ENCODE data around the gene NUDT13.
"Not testable (repeated sequence)": the region's sequence is repeated elsewhere in the genome, so short reads cannot be mapped to it uniquely, and the experiment has no call there.

The NUDT13 gene

DNA sequence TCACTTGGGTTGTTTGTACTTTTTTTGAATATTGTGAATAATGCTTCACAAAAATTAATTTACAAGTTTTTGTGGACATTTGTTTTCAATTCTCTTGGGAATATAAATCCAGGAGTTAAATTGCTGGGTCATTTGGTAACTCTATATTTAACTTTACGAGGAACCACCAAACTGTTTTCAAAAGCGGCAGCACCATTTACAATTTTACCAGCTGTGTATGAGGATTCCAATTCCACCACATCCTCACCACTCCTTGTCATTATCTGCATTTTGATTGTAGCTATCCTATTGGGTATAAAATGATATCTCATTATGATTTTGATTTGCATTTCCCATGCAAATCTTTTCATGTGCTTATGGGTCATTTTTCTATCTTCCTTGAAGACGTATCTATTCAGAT, 4.0 kb upstream of the NUDT13 start:
- DNase-seq: no peak

GRCh38 chr10:73109248-73109652, 1.0 kb upstream of the NUDT13 start:
- not testable (repeated sequence) for DNase-seq

- DNase-seq: not testable (repeated sequence)
These were observed 1.8 kb downstream of the NUDT13 start for GRCh38 chr10:73112032-73112431.

DNA sequence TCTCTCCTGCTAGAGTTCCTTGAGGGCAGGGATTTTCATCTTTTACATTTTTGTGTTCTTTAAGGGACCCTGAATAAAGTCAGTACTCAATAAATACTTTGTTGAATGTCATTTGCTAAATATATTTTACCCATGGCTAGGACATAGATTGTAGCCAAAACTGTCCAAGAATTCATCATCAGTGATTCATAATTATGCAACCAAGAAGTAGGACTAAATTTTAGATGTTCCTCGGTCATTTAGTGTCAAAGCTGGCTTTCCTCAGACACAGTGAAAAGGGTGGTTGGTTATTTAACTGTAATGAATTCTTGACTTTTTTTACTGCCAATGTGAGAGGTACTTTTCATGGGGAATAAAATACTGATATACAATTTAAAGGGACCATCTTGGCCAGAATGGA, 3.3 kb downstream of the NUDT13 start:
- DNase-seq: no peak

- no peak for DNase-seq
These were observed 5.8 kb downstream of the NUDT13 start for GRCh38 chr10:73116017-73116416.

- no peak for DNase-seq
These were observed 7.9 kb downstream of the NUDT13 start for GRCh38 chr10:73117976-73118743.

DNA sequence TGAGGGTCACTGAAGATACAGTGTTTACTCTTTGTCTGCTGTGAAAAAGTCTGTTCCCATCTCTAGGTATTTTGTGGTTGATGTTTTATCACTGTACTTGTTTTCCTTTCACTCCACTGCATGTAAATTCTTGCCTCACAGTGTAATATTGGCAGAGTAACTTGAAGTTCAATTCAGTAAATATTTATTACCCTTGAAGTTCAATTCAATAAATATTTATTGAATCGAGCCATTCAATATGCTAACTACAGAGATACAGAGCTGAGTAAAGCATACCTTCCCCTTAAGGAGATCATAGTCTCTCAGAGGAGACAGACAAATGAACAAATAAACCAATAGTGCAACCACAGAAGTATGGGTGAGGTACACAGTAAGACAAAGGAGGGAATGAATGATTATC, 9.2 kb downstream of the NUDT13 start:
- DNase-seq: no peak

DNA sequence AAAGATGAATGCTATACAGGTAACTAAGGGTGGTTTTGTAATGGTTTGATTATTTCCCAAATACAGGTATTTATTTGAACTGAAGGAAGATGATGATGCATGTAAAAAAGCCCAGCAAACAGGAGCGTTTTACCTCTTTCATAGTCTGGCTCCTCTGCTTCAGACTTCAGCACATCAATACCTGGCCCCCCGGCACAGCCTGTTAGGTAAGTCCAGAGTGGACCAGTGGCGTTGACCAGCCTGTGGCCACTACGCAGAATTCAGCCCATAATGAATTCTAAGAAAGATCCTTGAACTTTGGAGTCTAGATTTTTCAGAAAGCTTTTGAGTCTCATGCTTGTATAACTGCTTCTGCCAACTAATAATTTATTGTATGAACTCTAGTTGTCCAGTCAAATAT, 9.7 kb downstream of the NUDT13 start:
- DNase-seq: no peak

DNA sequence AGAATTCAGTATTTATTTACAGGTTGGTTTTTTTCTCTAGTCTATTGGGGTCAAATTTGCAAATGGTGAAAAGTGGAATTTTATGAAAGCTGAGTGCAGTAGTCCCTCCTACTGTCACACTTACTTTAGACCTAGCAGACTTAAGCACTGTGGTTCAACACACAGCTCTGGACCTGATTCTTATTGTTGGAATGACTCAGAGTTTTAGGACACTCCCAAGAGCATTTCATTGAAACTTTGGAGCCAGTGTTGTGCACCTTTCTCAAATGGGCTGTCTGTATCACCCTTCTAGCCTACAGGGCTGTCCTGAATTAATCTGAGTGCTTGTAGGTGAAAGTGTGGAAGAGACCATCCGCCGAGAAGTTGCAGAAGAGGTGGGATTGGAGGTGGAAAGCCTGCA, 16.1 kb downstream of the NUDT13 start:
- no peak for DNase-seq

DNA sequence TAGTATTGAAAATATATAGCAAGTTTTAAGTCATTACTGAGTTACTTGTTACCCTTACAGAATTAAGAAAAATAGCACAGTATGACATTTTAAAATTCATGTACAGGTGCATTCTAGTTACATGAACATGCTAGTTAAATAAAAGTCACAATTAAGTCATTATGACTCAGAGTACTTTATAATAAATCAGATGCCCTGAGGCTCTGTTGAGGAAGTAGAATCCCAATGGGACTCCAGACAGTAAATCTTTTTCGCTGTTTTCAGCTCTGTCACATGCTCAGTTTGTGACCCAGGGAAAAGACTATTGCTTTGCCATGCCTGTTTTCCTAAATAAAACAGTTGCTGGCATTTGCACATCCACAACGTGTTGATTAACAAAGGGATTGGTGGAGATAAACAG, 21.0 kb downstream of the NUDT13 start:
- DNase-seq: no peak

DNA sequence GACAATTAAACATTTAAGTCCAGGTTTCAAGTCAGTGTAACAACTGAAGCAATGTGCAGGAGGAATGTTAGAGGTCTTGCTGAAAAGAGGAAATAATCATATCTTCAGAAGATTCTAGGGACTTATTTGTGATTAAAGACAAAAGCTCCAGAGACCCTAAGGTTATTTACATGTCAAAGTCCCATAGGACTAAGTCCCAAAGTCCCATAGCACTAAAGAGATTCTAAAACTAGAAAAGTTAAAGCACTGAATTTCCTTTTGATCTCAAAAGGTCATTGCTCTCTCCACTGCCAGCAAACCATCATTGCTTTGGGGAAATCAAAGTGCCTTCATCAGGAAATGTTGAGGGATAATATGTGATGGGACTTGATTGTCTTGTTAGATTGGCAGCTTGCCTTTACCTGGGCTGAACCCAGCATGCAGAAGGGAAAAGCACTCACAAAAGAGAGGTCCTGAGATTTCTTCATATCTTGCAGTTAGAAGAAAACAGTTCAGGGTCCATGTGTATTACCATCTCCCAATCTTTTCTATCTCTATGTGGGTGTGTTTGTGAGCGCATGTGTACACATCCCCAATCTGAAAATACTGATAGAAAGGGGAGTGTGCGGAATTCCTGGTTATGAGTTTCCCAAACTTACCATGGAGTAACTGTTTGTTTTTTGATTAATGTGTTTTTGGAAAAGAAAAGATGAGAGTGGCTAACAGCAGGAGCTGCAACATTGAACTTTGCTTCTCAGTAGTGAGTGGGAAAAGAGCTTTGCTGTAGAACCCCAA, 21.8 kb downstream of the NUDT13 start:
- no peak for DNase-seq

GRCh38 chr10:73134727-73135126, 24.5 kb downstream of the NUDT13 start:
- no peak for DNase-seq

DNA sequence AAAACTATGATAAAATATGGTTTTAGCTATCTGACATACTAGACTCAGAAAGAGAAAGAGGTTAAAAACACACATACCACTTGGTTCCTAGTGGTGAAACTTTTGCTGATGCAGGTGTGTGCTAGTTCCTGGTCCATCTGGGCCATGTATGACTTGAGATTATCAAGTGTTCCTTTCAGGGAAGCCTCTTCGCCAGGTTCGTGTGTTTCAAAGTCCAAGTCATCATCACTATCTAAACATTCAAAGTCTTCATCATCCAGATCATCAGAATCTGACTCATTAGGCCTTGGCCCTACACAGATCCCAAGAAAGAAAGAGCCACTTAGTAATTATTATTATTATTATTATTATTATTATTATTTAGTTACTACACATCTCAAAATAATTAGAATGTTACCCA, 26.4 kb downstream of the NUDT13 start:
- DNase-seq: no peak

DNA sequence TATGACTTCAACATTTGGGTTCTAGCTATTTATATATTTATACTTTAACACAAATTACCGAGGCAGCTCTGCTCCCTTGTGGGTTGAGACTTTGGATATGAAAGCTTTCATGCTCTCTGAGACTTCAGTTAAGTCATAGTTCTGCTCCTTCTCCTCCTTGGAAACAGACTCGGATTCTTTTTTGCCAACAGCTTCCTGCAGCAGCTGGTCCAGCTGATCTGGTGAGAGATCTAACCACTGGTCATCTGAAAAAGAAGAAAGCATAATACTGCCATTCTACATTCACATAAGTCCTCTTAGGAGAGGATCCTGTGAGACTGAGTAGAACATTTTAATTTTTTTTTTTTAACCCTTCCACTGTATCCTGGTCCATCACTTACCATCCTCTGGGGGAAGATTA, 29.0 kb downstream of the NUDT13 start:
- DNase-seq: no peak

- no peak for DNase-seq
These were observed 31.3 kb downstream of the NUDT13 start for GRCh38 chr10:73141603-73142002.

GRCh38 chr10:73150633-73151413, 40.6 kb downstream of the NUDT13 start:
- DNase-seq: not testable (repeated sequence)

- DNase-seq: no peak
These were observed 41.8 kb downstream of the NUDT13 start for GRCh38 chr10:73152009-73152408.

DNA sequence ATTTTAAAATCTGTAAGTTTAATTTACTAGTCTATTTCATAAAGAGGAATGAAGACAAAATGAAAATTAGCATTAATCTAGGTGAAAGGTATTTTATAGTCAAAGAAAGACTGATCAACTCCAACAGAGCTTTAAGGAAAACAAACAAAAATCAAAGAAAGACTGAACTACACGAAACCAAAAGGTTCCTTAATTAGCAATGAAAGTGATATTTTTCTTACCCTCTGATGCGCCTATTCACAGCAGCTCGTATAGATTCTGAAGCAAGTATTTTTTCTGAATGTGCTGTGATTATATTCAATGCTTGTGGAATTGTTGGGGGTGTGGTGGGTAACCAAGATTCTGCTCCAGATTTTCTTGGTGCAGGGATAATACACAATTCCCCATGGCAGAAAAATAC, 45.8 kb downstream of the NUDT13 start:
- DNase-seq: no peak

- peak; percentile 37 to 39 for DNase-seq
These were observed 48.9 kb downstream of the NUDT13 start for GRCh38 chr10:73159038-73159648.

GRCh38 chr10:73161079-73161478, 50.8 kb downstream of the NUDT13 start:
- no peak for DNase-seq

GRCh38 chr10:73161662-73162061, 51.4 kb downstream of the NUDT13 start:
- DNase-seq: no peak

- DNase-seq: no peak
These were observed 52.8 kb downstream of the NUDT13 start for GRCh38 chr10:73163096-73163495.

DNA sequence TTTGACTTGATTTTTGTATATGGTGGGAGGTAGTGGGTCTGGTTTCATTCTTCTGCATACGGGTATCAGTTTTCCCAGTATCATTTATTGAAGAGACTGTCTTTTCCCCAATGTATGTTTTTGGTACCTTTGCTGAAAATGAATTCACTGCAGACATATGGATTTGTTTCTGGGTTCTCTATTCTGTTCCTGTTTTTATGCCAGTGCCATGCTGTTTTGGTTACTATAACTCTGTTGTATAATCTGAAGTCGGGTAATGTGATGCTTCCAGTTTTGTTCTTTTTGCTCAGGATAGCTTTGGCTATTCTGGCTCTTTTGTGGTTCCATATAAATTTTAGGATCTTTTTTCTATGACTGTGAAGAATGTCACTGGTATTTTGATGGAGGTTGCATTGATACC, 56.7 kb downstream of the NUDT13 start:
- no peak for DNase-seq

Measured in stimulated activated CD4-positive, alpha-beta T cell treated with anti-CD3 and anti-CD28 coated beads, Interleukin-4, amount 100 ng/mL, for 4 hours (primary cell).